Fibroblast of skin of left quadriceps (primary cell): Measurements from ENCODE around the gene NR2F2.
"Not testable (repeated sequence)": the region's sequence is repeated elsewhere in the genome, so short reads cannot be mapped to it uniquely, and the experiment has no call there.

Source experiments
- DNase-seq, 2 experiments: peaks; one replicate each; pipeline ENCODE4 v3.0.0-alpha.2; 2013; ENCODE audit warnings: low read depth in 2 of 2

Gene NR2F2

DNA sequence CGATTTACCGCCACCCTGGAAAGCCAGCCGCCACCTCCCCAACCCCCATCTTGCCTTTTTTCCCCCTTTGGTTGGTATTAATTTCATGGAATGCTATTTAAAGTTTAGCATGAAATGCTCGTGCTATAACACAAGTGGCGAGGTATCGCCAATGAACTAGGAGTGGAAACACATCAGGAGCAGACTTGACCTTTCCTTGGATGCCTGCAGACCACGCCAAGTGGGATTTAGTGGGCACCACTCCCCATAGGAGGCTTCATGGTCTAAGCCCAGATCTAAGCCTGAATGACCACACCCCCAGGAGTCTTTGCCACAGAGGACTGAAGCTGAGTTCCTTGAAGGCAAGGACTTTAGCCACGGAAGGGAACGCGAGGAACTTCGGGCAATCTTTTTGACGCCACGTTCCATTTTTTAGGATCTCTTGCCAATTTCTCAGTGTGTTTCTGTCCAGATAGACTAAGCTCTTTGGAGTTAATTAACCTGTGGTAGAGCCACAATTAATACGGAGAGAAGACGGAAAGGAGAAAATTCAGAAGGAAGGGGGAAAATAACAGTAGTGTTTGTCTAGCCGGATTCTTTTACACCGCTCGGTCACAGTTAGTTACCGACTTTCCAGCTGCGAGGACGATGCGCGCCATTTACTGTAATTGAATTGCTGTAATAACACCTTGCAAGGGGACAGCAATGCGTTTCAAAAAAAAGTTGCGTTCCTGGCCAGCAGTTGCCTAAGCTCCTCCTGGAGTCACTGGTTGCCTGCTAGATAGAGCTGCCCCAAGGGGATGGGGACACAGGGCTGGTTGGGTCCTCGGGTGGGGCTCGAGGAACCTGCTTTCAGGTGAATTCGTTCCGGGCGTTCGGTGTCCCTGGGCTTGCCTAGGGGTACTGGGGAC lies 37.1 kb downstream of the NR2F2 start:
- no peak for DNase-seq

DNA sequence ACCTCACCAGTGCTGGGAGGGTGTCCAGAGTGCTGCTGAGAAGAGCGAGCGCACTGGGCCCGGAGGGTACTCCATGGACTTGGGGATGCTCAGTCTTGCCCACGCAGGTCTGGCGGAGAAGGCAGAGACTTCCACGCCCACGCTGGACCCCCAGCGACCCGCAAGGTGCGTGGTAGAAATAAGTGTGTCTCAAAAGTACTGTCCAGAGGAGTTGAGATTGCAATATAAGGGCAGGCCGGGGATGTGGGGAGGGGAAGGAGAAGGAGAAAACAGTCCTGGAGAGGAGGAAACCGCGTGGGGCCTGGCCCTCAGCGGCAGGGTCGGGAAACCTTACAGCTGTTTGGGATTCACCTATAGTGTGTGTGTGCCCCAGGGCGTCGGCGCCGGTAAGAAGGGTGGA lies 38.9 kb downstream of the NR2F2 start:
- DNase-seq: no peak

DNA sequence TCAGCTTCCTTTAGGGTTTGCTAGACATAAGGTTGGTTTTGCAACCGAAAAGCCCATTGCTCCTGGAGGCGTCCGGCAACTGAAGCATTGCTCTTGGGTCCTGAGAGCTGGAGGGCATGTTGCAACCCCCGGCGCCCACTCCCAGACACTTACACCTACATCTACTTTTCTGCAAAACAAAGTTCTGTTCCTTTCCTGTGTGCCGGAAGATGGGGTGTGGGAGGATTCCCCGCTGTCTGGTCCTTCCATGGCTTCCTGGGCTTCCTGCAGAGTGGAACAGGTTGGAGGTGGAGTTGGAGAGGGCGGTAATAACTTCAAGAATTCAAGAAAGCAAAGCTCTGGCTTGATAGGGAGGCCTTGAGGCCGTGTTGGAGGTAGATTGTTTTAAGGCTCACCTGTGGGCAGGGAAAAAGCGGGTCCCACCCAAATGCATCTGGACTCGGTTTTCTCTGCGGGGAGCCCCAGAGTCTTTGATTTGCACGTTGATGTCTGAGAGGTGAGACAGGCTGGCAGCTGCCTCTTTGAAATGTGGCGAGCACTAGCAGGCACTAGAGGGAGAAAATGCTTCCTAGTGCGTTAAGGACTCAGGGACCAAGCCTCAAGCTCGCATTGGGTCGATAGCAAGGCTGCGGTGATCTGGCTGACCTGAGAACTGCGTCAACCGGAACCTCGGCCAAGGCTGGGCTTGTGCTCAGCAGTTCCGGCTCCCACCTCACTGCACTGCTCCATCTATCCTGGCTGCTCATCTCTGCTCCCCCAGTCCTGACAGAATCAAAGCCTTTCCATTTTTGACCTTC lies 39.5 kb downstream of the NR2F2 start:
- no peak for DNase-seq

GRCh38 chr15:96372554-96372953 lies 42.1 kb downstream of the NR2F2 start:
- DNase-seq: no peak

- DNase-seq: no peak
Measured at GRCh38 chr15:96374499-96374898, 44.0 kb downstream of the NR2F2 start.

GRCh38 chr15:96379592-96379991 lies 49.1 kb downstream of the NR2F2 start:
- not testable (repeated sequence) for DNase-seq

DNA sequence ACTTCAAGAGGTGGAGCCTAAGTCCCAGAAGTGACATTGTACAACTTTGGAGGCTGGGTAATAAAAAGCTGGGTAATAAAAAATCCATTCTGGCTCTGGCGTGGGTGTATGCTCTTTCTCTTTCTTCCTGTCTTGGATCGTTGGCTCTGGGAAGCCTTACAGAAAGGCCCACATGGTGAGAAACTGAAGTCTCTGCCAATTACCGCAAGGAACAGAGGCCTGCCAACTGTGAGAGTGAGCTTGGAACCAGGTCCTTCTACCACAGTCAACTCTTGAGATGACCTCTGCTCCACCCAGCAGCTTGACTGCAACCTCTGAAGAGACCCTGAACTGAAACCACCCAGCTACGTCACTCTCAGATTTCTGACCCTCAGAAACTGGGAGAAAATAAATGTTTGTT lies 51.0 kb downstream of the NR2F2 start:
- DNase-seq: no peak

DNA sequence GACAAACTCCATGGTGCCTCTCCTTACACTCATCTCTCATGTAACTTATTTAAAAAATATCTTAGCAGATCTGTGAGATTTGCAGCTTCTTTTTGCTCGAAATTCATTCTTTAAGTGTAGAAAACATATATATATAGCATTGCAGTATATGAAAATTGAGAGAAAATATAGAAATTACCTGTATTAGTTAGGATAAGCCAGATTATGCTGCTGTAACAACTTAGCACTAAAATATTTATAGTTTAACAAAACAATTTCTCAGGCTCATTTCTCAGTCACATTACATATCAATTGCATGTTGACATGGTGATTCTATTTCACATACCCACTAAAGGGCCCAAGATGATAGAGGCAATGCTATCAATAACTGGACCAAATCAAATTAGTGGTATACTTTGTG lies 54.7 kb downstream of the NR2F2 start:
- DNase-seq: no peak

GRCh38 chr15:96388673-96389072 lies 58.2 kb downstream of the NR2F2 start:
- no peak for DNase-seq
